ENCODE results near the gene IL4R.
"Not testable (repeated sequence)": the region's sequence is repeated elsewhere in the genome, so short reads cannot be mapped to it uniquely, and the experiment has no call there.

IL4R gene

GRCh38 chr16:27316038-27316680, 2.4 kb downstream of the IL4R start:
- DNase-seq: no peak

DNA sequence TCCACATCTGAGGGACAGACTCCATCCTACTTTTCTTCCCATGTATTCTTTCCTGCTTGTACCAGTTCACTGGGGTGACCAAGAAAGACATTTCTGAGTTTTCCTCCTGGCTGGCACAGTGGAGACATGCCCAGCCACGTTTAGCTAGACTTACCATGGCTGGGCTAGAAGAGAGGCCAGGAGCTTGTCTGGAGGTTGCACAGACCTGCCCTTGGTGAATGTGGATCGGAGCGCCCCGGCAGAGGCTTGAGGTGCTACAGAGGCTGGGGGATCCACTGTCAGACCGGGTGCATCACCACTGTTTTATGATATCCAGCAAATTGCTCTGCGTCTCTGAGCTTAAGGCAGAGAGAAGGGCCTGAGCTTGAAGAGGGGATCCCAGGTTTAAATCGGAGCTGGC, 3.5 kb downstream of the IL4R start:
- no peak for DNase-seq

DNA sequence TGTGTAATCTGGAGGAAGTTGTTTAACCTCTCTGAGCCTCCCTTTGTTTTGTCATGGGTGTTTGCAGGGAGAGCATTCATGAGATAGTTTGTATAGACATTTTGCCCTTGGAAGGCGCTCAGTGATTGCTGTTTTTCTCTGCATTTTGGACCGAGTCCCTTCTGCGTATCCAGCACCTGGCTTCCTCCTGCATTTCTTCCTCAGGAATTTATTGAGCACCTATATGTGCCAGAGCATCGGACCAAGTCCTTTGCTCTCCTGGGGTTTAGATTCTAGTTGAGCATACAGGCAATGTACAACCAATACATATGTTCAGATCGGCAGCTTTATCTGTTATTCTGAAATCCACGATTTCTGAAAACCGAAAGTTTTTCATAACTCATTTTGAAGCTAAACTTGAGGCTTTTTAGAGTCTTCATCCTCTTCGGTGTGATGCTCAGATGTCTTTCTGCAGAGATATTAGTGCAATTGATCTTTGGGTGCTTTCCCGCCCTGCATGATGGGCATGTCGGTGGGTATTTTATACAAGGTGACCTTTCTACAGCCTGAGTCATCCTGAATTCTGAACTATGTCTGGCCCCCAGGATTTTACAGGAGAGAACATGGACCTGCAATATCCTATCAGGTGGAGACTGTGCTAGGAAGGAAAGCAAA, 4.1 kb downstream of the IL4R start:
- no peak for DNase-seq

DNA sequence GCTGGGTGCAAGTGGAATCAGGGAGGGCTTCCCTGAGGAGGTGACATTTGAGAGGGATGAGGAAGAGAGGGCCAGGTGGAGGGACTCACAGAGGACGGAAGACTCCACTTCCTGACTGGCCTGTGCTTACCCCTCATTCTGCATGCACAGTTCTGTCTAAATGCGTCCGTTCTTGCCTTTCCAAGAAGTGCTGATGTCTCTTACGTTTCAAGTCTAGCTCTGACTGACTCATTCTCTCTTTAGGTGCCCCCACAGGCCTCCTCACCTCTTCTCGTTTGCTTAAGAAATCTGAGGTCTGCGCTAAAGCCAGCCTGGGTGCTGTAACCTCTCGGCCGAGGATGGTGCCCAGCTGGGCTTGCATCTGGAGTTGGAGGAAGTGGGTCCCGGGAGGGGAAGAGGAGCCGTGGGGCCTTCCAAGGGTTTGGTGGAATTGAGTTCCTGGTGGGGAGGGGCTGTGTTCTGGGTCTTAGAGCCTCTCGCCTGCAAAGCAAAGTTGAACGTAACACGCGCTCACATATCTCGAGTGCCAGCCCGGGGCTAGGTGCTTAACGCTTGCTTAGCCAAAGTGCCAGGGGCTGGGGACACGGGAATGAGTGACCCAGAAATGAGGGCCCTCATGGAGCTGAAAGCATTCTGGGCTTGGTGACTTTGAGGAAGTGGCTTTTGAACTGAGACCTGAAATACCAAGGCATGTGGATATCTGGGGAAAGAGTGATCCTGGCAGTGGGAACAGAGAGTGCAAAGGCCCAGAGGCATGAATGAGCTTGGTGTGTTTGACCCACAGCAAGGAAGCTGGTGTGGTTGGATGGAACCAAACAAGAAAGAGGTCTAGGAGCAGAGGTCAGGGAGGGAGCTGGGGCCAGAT, 4.8 kb downstream of the IL4R start:
- peak; percentile 60 for DNase-seq

DNA sequence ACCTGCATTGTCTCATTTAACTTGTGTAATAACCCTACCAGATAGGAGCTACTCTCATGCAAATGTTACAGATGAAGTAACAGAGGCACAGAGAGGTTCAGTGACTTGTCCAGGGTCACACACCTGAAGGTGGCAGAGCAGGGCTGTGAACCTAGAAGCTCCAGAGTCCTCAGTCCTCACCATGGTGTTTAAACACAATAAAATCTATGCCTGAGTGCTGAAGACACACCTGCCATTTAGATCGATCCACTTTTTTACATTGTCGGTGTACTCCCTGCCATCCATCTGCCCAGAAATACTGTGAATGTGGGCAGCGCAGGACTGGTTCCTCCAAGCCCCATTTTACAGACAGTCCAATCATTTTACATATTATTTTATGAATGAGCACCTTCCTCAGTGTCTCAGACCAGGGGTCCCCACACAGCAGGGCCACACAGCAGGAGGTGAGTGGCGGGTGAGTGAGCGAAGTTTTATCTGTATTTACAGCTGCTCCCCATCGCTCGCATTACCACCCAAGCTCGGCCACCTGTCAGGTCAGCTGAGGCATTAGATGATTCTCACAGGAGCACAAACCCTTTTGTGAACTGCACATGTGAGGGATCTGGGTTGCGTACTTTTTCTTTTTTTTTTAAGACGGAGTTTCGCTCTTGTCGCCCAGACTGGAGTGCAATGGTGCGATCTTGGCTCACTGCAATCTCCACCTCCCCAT, 5.6 kb downstream of the IL4R start:
- no peak for DNase-seq

DNA sequence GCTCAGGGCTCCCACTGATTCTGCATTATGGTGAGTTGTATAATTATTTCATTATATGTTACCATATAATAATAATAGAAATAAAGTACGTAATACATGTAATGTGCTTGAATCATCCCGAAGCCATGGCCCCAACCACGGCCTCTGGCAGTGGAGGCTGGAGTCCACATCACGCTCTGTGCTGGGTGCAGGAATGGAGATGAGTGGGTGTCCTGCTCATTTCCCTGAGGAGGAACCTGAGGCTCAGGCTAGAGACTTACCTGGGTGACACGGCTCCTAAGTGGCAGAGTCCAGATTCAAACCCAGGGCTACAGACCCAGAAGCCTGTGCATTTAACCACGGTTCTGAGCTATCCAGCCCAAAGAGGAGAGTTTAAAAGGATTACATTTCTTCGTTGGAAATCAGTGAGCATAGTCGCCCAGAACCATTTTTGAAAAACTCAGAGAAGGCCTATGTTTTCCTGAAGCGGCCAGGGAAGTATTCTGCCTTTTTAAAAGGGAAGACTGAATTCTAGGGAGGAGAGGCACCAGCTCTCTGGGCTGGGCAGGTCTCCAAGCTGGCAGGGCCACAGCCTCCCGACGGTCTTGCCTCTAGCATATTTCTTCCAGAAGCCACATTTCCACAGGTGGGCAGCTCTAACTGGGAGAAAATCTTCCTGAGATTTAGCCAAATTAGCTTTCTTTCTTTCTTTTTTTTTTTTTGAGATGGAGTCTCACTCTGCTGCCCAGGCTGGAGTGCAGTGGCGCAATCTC, 6.7 kb downstream of the IL4R start:
- DNase-seq: no peak

DNA sequence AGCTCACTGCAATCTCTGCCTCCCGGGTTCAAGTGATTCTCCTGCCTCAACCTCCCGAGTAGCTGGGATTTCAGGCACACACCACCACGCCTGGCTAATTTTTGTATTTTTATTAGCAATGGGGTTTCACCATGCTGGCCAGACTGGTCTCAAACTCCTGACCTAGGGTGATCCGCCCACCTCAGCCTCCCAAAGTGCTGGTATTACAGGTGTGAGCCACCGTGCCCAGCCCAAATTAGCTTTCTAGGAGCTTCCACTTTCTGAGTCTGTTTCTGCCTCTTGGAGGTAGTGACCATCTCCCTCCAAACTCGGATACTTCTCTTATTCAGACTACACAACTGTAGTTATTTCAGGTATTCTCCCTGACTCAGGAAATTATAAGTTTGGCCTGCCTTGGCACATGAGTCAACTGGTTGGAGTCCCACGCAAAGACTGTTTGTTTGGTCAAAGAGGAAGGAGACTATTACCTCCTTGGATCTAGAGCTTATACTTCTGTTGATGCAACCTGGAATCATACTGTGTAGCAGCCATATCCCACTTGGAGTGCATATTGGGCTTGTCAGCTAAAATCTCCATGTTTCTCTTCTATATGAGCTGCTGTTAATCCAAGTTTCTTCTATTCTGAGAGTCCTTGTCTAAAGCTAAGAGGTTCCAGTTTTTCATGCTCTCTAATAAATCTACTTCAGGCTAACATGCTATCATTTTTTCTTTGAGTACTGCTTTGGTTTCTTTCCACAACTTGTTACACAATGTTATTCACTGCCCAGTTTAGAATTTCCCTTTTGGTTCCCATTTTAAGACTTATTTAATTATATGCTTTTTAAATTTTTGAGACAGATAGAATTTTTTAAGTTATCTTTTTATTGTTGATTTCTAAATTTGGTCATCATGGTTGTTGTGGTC, 7.5 kb downstream of the IL4R start:
- DNase-seq: no peak

- DNase-seq: no peak
Measured at GRCh38 chr16:27322858-27323780, 9.3 kb downstream of the IL4R start.

- no peak for DNase-seq
Measured at GRCh38 chr16:27323781-27324561, 10.2 kb downstream of the IL4R start.

GRCh38 chr16:27324851-27325301, 11.1 kb downstream of the IL4R start:
- peak; percentile 66 for DNase-seq

GRCh38 chr16:27325736-27326135, 12.0 kb downstream of the IL4R start:
- DNase-seq: no peak

GRCh38 chr16:27326251-27326650, 12.5 kb downstream of the IL4R start:
- DNase-seq: no peak

- DNase-seq: peak; percentile 67
Measured at GRCh38 chr16:27326738-27327585, 13.2 kb downstream of the IL4R start.

- DNase-seq: no peak
Measured at GRCh38 chr16:27327586-27327915, 13.8 kb downstream of the IL4R start.

- DNase-seq: no peak
Measured at GRCh38 chr16:27328937-27329336, 15.2 kb downstream of the IL4R start.

DNA sequence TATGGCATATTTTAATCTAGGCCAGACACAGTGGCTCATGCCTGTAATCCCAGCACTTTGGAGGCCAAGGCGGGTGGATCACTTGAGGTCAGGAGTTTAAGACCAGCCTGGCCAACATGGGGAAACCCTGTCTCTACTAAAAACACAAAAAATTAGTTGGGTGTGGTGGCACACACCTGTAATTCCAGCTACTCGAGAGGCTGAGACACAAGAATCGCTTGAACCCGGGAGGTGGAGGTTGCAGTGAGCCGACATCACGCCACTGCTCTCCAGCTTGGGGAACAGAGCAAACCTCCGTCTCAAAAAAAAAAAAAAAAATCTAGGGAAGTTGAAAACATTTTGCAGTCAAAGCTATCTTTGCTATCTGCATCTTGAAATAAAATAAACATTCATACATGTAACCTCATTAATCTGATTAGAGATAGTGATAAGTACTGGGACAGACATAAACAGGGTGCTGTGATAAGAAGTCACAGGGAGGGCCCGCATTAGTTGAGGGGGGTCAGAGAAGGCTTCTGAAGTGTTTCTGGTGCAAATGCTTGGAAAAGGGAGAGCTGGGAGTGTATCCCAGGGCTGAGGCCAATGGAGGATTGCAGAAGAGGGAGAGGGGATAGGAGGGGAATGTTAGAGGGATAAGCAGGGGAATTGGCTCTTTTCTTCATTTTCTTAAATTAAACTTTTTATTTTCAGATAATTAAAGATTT, 15.8 kb downstream of the IL4R start:
- not testable (repeated sequence) for DNase-seq

GRCh38 chr16:27330542-27330941, 16.8 kb downstream of the IL4R start:
- peak; percentile 81 for DNase-seq

GRCh38 chr16:27332105-27332504, 18.3 kb downstream of the IL4R start:
- DNase-seq: no peak
